IMR-90 (cell line): ENCODE data around the gene TMEM231. TPM values are rescaled to one million over a fixed set of nuclear protein-coding genes. Genes with fewer than 3 reads are reported as not detected.

Experiments used
- ATAC-seq: fragments of 200-7000 bp; cut with Tn5 transposase; 2 replicates; pipeline ENCODE4 v1.9.1; 2020; ENCODE audit warnings: low read depth, mild to moderate bottlenecking, moderate library complexity
- BruUV-seq: library from RNA; stranded (reverse); fragments of 400-500 nt; replicated peaks from 2 replicates; lab custom pipeline; 2021; lab: Mats Ljungman, UMichigan
- CTCF ChIA-PET: fragments of 300-600 bp; formaldehyde crosslinking; extraction: SDS; loops from one replicate; lab custom pipeline; 2021; ENCODE audit warnings: antibody characterized with exemption; lab: Yijun Ruan, JAX
- POLR2A ChIA-PET: fragments of 300-600 bp; sonication (Branson Sonifier 250); formaldehyde crosslinking; loops from one replicate; lab custom pipeline; 2022; ENCODE audit warnings: antibody characterized with exemption; ENCODE audit not compliant: unreplicated experiment; lab: Charles Lee
- DNase-seq: peaks from one replicate; pipeline ENCODE4 v3.0.0; 2013
- H2AFZ ChIP-seq: replicated peaks from 2 replicates; pipeline ENCODE3; 2013; ENCODE audit warnings: low read length, mild to moderate bottlenecking; ENCODE audit not compliant: poor library complexity
- H2AK5ac ChIP-seq: 2 replicates; pipeline ENCODE4 v1.6.1; 2013; ENCODE audit warnings: low read depth, low read length, inconsistent platforms
- H2AK9ac ChIP-seq: replicated peaks from 2 replicates; pipeline ENCODE3; 2013; ENCODE audit warnings: mild to moderate bottlenecking, low read depth, low read length, moderate library complexity; ENCODE audit not compliant: poor library complexity
- H2BK120ac ChIP-seq: 2 replicates; pipeline ENCODE4 v1.6.1; 2013; ENCODE audit warnings: low read depth, low read length, inconsistent platforms
- H2BK15ac ChIP-seq: 3 replicates; pipeline ENCODE4 v1.6.1; 2013; ENCODE audit warnings: low read depth, low read length, inconsistent platforms
- H2BK20ac ChIP-seq: 2 replicates; pipeline ENCODE4 v1.6.1; 2013; ENCODE audit warnings: low read depth, mild to moderate bottlenecking, inconsistent platforms, low read length, moderate library complexity
- H2BK5ac ChIP-seq: 2 replicates; pipeline ENCODE4 v1.6.1; 2013; ENCODE audit warnings: mild to moderate bottlenecking, low read depth, low read length, inconsistent platforms; ENCODE audit not compliant: poor library complexity, severe bottlenecking
- H3K14ac ChIP-seq: replicated peaks from 2 replicates; pipeline ENCODE4 v1.6.1; 2013; ENCODE audit warnings: low read depth, low read length, inconsistent platforms
- H3K18ac ChIP-seq: 2 replicates; pipeline ENCODE4 v1.6.1; 2013; ENCODE audit warnings: low read depth, low read length, control low read depth
- H3K23ac ChIP-seq: 2 replicates; pipeline ENCODE4 v1.6.1; 2013; ENCODE audit warnings: low read depth, low read length, inconsistent platforms
- H3K27ac ChIP-seq: 2 replicates; pipeline ENCODE4 v1.5.1; 2013; ENCODE audit warnings: mild to moderate bottlenecking, control low read depth, low read length; ENCODE audit not compliant: insufficient read depth
- H3K27me3 ChIP-seq: 2 replicates; pipeline ENCODE4 v1.6.1; 2013; ENCODE audit warnings: low read length; ENCODE audit not compliant: control insufficient read depth, insufficient read depth
- H3K36me3 ChIP-seq: 2 replicates; pipeline ENCODE4 v1.6.1; 2013; ENCODE audit warnings: low read length, mixed read lengths; ENCODE audit not compliant: control insufficient read depth, insufficient read depth
- H3K4ac ChIP-seq: 2 replicates; pipeline ENCODE4 v1.6.1; 2013; ENCODE audit warnings: low read depth, low read length, inconsistent platforms
- H3K4me1 ChIP-seq: 2 replicates; pipeline ENCODE4 v1.6.1; 2013; ENCODE audit warnings: low read length, mixed read lengths; ENCODE audit not compliant: control insufficient read depth, insufficient read depth
- H3K4me2 ChIP-seq: 2 replicates; pipeline ENCODE4 v1.6.1; 2013; ENCODE audit warnings: low read depth, mild to moderate bottlenecking, control low read depth, low read length, moderate library complexity
- H3K4me3 ChIP-seq: 2 replicates; pipeline ENCODE4 v1.5.1; 2013; ENCODE audit warnings: low read depth, mild to moderate bottlenecking, control low read depth, low read length, moderate library complexity; ENCODE audit not compliant: insufficient read depth
- H3K56ac ChIP-seq: 2 replicates; pipeline ENCODE4 v1.6.1; 2013; ENCODE audit warnings: low read length, inconsistent platforms; ENCODE audit not compliant: insufficient read depth; ENCODE audit errors: extremely low read depth
- H3K79me1 ChIP-seq, 2 experiments: 2 replicates each; pipeline ENCODE4 v1.6.1; 2013; ENCODE audit warnings: low read length in 2 of 2, inconsistent platforms in 1 of 2, low read depth in 1 of 2
- H3K9ac ChIP-seq: 2 replicates; pipeline ENCODE4 v1.6.1; 2013; ENCODE audit warnings: low read depth, low read length, control low read depth
- H3K9me1 ChIP-seq: 2 replicates; pipeline ENCODE4 v1.6.1; 2013; ENCODE audit warnings: low read length, inconsistent platforms; ENCODE audit not compliant: insufficient read depth
- H3K9me3 ChIP-seq: 2 replicates; pipeline ENCODE4 v1.6.1; 2013; ENCODE audit warnings: low read length; ENCODE audit not compliant: control insufficient read depth, insufficient read depth
- H4K20me1 ChIP-seq: 2 replicates; pipeline ENCODE4 v1.6.1; 2013; ENCODE audit warnings: low read length, inconsistent platforms; ENCODE audit not compliant: insufficient read depth
- H4K5ac ChIP-seq: 2 replicates; pipeline ENCODE4 v1.6.1; 2013; ENCODE audit warnings: mild to moderate bottlenecking, low read depth, low read length, control low read depth
- H4K8ac ChIP-seq, 2 experiments: 2 replicates each; pipeline ENCODE4 v1.6.1; 2013; ENCODE audit warnings: low read depth in 2 of 2, low read length in 2 of 2, control low read depth in 1 of 2, inconsistent platforms in 1 of 2
- H4K91ac ChIP-seq: 2 replicates; pipeline ENCODE4 v1.6.1; 2013; ENCODE audit warnings: low read depth, low read length, inconsistent platforms; ENCODE audit not compliant: insufficient read depth
- CEBPB ChIP-seq: IDR thresholded peaks from 2 replicates; pipeline ENCODE4 v1.6.1; 2012; ENCODE audit warnings: low read depth, low read length, improper control_type of control experiment
- CTCF ChIP-seq: conservative IDR thresholded peaks from 2 replicates; pipeline ENCODE4 v1.5.1; 2012; ENCODE audit warnings: mild to moderate bottlenecking, low read depth, low read length, improper control_type of control experiment
- MAFK ChIP-seq: IDR thresholded peaks from 2 replicates; pipeline ENCODE4 v1.6.1; 2012; ENCODE audit warnings: low read depth, low read length, improper control_type of control experiment
- MXI1 ChIP-seq: IDR thresholded peaks from 2 replicates; pipeline ENCODE4 v1.6.1; 2012; ENCODE audit warnings: low read depth, mild to moderate bottlenecking, low read length, moderate library complexity, borderline replicate concordance
- RCOR1 ChIP-seq: IDR thresholded peaks from 2 replicates; pipeline ENCODE4 v1.6.1; 2012; ENCODE audit warnings: mild to moderate bottlenecking, low read length, improper control_type of control experiment; ENCODE audit not compliant: insufficient replicate concordance
- SMC3 ChIP-seq: fragments of 150-350 bp; IDR thresholded peaks from 2 replicates; pipeline ENCODE4 v1.6.1; 2016; ENCODE audit warnings: low read depth, mild to moderate bottlenecking, antibody characterized with exemption, low read length, moderate library complexity
- USF2 ChIP-seq: fragments of 150-350 bp; IDR thresholded peaks from 2 replicates; pipeline ENCODE4 v1.6.1; 2017; ENCODE audit warnings: mild to moderate bottlenecking, antibody characterized with exemption, low read length, low read depth
- WGBS, 2 experiments: methylation state at CpG; one replicate each; pipeline versions ENCODE4 v1.1.5 to v1.1.7; 2013; ENCODE audit warnings: missing lambda C conversion rate in 2 of 2; ENCODE audit not compliant: insufficient read length in 1 of 2; ENCODE audit errors: extremely low coverage in 2 of 2; 5-methylcytosine and 5-hydroxymethylcytosine counted together
- dilution Hi-C: fragments of 300-500 bp; cut with HindIII; formaldehyde crosslinking; loops from one replicate; pipeline ENCODE4 v1.14.3; 2018; ENCODE audit warnings: low sequenced_read_pairs; ENCODE audit not compliant: unreplicated experiment
- in situ Hi-C: fragments of 300-500 bp; cut with MboI; formaldehyde crosslinking; loops from 3 replicates; pipeline ENCODE4 v1.14.3; 2019; ENCODE audit warnings: low sequenced_read_pairs, inconsistent platforms, mixed read lengths
- intact Hi-C: fragments of 100-400 bp; cut with micrococcal nuclease; formaldehyde crosslinking; loops from 2 replicates; pipeline ENCODE4 v1.10.0; 2022
- polyA plus RNA-seq, 3 experiments: library from polyadenylated mRNA; depleted of rRNA; stranded (reverse); fragments of >200 nt; gene quantifications; 2 replicates each; pipeline ENCODE4 v1.2.3, GENCODE V29; 2012; ENCODE audit warnings: low replicate concordance in 1 of 3
- total RNA-seq: library from RNA; depleted of rRNA; stranded (reverse); fragments of >200 nt; gene quantifications from 2 replicates; pipeline ENCODE4 v1.2.3, GENCODE V29; 2012

Gene TMEM231
- total and polyA plus RNA-seq, 2 of the 4 experiments (the other 2 are of a cell fraction): 10.6 to 15.4 TPM

- H3K27ac ChIP-seq: no peak within 1 kb of the TSS
- H3K9me1 ChIP-seq: no peaks in the 10 kb centered on the region
- ChIA-PET POLR2A (no interaction called here), CTCF (no interaction called here)
- no peak within 1 kb of the TSS for H3K4ac ChIP-seq
- no peak within 1 kb of the TSS for H2AK5ac ChIP-seq
- H3K4me3 ChIP-seq: no peak within 1 kb of the TSS
- H4K20me1 ChIP-seq: no peaks in the 10 kb centered on the region
- no peaks in the 10 kb centered on the region for H3K9me3 ChIP-seq
- no TSS peak for BruUV-seq
- H3K4me1 ChIP-seq: no peaks in the 10 kb centered on the region
- no peak within 1 kb of the TSS for H2BK20ac ChIP-seq
- H2AK9ac ChIP-seq: no peak within 1 kb of the TSS
- TF ChIP-seq MAFK: no peak
- TF ChIP-seq CEBPB: no peak
- no peak for TF ChIP-seq RCOR1
- no peak for TF ChIP-seq SMC3
- TF ChIP-seq CTCF: no peak
- no peak for TF ChIP-seq MXI1
- TF ChIP-seq USF2: no peak
- H4K8ac ChIP-seq: no peak within 1 kb of the TSS
- no peak within 1 kb of the TSS for H2BK5ac ChIP-seq
- no peak for DNase-seq
- dilution Hi-C loops (no loop called here), in situ Hi-C loops (no loop called here), intact Hi-C loops (no loop called here)
- H4K91ac ChIP-seq: no peak within 1 kb of the TSS
- no peak within 1 kb of the TSS for H3K4me2 ChIP-seq
- no peak within 1 kb of the TSS for H2BK120ac ChIP-seq
- no peak for ATAC-seq
- no peak within 1 kb of the TSS for H3K14ac ChIP-seq
- H3K27me3 ChIP-seq: peaks cover 17% of the 10 kb centered on the region
- H3K18ac ChIP-seq: no peak within 1 kb of the TSS
- no peak within 1 kb of the TSS for H3K9ac ChIP-seq
- H3K56ac ChIP-seq: no peak within 1 kb of the TSS
- no peak within 1 kb of the TSS for H2BK15ac ChIP-seq
- no peaks in the 10 kb centered on the region for H3K36me3 ChIP-seq
- H2AFZ ChIP-seq: no peak within 1 kb of the TSS
- 80% methylated on average over 1 of the region's 7 CpGs; no CpG with 5 or more reads in 1 of the 2 experiments for WGBS, 2 experiments
- no peaks in the 10 kb centered on the region for H3K79me1 ChIP-seq
- H4K5ac ChIP-seq: no peak within 1 kb of the TSS
- no peak within 1 kb of the TSS for H3K23ac ChIP-seq
Measured at GRCh38 chr16:75535901-75536300, 20.2 kb downstream of the TMEM231 start, which contains the start of gene CHST5. Gene CHST5, minus strand, starts transcription at chr16:75536108. Its CDS starts 5,724 bp downstream, at chr16:75530384.
